ENCODE measurements around the gene ELMOD1. TPM values are rescaled to one million over a fixed set of nuclear protein-coding genes. Genes with fewer than 3 reads are reported as not detected.

The ELMOD1 gene
- total RNA-seq, 2 experiments from 2014 or later = not detected

GRCh38 chr11:107699371-107700285 lies 108.7 kb downstream of the ELMOD1 start:
- Histone ChIP-seq H3K27ac (ENCODE audit: low read depth, low read length, poor library complexity, severe bottlenecking) (no peak overlapping the region), H4K20me1 (ENCODE audit: insufficient read depth, low read length) (no peaks in the 10 kb centered on the region), H3K79me2 (ENCODE audit: insufficient read depth, low read depth, low read length) (no peaks in the 10 kb centered on the region), H3K4me1 (ENCODE audit: insufficient read depth, low read length, poor library complexity, severe bottlenecking) (no peaks in the 10 kb centered on the region), H3K36me3 (ENCODE audit: insufficient read depth, low read length) (no peaks in the 10 kb centered on the region), H3K4me3 (ENCODE audit: low read depth, low read length, poor library complexity, severe bottlenecking) (no peak overlapping the region), H3K9me2 (ENCODE audit: insufficient read depth, low read length) (no peaks in the 10 kb centered on the region), H3K4me2 (ENCODE audit: low read length) (no peak overlapping the region), H2AFZ (ENCODE audit: low read length) (no peak overlapping the region), H3K9me3 (ENCODE audit: low read length) (no peaks in the 10 kb centered on the region)
- no TSS peak for BruUV-seq (replicated peaks)
- CTCF ChIA-PET (ENCODE audit: unreplicated experiment) = no interaction called here
- intact Hi-C loops (cut with micrococcal nuclease; ENCODE audit: unreplicated experiment) = no loop called here
- TF ChIP-seq CTCF (conservative IDR thresholded peaks at IDR 0.05; ENCODE audit: low read length) = no peak
- TF ChIP-seq EZH2phosphoT487 (IDR thresholded peaks at IDR 0.05; ENCODE audit: borderline replicate concordance, low read depth, low read length) = no peak
- DNase-seq (ENCODE audit: low spot score) = no peak
- POLR2A ChIA-PET = no interaction called here

DNA sequence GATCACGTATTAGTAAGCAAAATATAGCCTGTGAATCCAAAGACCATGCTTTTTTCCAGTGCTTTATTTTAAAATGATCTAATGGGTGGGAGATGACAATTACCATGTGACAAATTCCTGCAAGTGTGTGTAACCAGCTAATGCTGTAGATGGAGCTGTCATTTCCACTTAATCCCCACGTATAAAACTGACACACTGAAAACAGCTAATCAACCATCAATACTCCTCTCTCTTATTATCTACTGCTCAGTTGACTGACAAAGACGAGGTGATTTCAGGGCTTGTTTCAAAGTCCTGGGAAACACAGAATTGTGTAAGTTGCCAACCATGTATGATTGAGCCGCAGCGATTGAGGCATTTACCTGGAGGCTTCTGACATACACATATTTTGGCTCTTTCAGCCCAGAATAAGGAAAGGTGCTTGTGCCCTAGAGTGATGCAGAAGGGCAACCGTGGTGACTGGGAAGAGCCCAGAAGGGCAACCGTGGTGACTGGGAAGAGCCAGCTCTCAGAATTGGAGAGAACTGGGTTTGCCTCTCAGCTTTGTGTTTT lies 111.2 kb downstream of the ELMOD1 start:
- no peaks in the 10 kb centered on the region for H4K20me1 ChIP-seq (ENCODE audit: insufficient read depth, low read length)
- H3K27ac ChIP-seq (ENCODE audit: low read depth, low read length, poor library complexity, severe bottlenecking) = no peak overlapping the region
- no peaks in the 10 kb centered on the region for H3K9me2 ChIP-seq (ENCODE audit: insufficient read depth, low read length)
- no peak for TF ChIP-seq CTCF (conservative IDR thresholded peaks at IDR 0.05; ENCODE audit: low read length)
- no peak for TF ChIP-seq EZH2phosphoT487 (IDR thresholded peaks at IDR 0.05; ENCODE audit: borderline replicate concordance, low read depth, low read length)
- H2AFZ ChIP-seq (ENCODE audit: low read length) = no peak overlapping the region
- H3K79me2 ChIP-seq (ENCODE audit: insufficient read depth, low read depth, low read length) = no peaks in the 10 kb centered on the region
- H3K9me3 ChIP-seq (ENCODE audit: low read length) = no peaks in the 10 kb centered on the region
- BruUV-seq (replicated peaks) = no TSS peak
- no peak overlapping the region for H3K4me2 ChIP-seq (ENCODE audit: low read length)
- DNase-seq (ENCODE audit: low spot score) = no peak
- CTCF ChIA-PET (ENCODE audit: unreplicated experiment) = no interaction called here
- POLR2A ChIA-PET = interaction anchor here (0.6 to 0.7 kb wide), 2 partner anchors 396 to 1631 kb away, joined by 3 read pairs; no protein-coding TSS in a partner anchor
- H3K4me3 ChIP-seq (ENCODE audit: low read depth, low read length, poor library complexity, severe bottlenecking) = no peak overlapping the region
- intact Hi-C loops (cut with micrococcal nuclease; ENCODE audit: unreplicated experiment) = no loop called here
- H3K36me3 ChIP-seq (ENCODE audit: insufficient read depth, low read length) = no peaks in the 10 kb centered on the region
- H3K4me1 ChIP-seq (ENCODE audit: insufficient read depth, low read length, poor library complexity, severe bottlenecking) = no peaks in the 10 kb centered on the region

DNA sequence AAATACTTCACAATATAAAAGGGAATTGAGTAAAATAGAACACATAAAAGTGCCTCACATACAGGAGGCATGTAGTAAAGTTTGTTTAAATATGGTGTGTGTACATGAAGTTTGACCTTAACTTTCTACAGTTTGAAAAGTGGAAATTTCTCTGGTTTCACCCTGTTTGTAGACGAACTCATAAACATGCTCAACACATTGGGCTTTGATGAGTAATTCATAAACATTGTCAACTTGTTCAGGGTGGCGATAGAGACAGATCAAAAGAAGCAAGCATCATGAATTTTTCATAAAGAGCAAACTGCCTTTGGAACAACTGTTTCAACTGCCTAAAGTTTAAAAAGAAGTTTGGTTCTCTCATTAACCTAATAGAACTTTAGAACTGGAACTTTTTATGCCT lies 111.8 kb downstream of the ELMOD1 start:
- DNase-seq (ENCODE audit: low spot score) = no peak
- H3K9me2 ChIP-seq (ENCODE audit: insufficient read depth, low read length) = no peaks in the 10 kb centered on the region
- H2AFZ ChIP-seq (ENCODE audit: low read length) = no peak overlapping the region
- H3K4me1 ChIP-seq (ENCODE audit: insufficient read depth, low read length, poor library complexity, severe bottlenecking) = no peaks in the 10 kb centered on the region
- H3K4me3 ChIP-seq (ENCODE audit: low read depth, low read length, poor library complexity, severe bottlenecking) = no peak overlapping the region
- H3K4me2 ChIP-seq (ENCODE audit: low read length) = no peak overlapping the region
- TF ChIP-seq CTCF (conservative IDR thresholded peaks at IDR 0.05; ENCODE audit: low read length) = no peak
- no peak for TF ChIP-seq EZH2phosphoT487 (IDR thresholded peaks at IDR 0.05; ENCODE audit: borderline replicate concordance, low read depth, low read length)
- no peak overlapping the region for H3K27ac ChIP-seq (ENCODE audit: low read depth, low read length, poor library complexity, severe bottlenecking)
- H3K36me3 ChIP-seq (ENCODE audit: insufficient read depth, low read length) = no peaks in the 10 kb centered on the region
- BruUV-seq (replicated peaks) = no TSS peak
- ChIA-PET POLR2A (interaction anchor here (0.5 to 0.7 kb wide), 2 partner anchors 130 to 1632 kb away, joined by 3 read pairs; no protein-coding TSS in a partner anchor), CTCF (ENCODE audit: unreplicated experiment) (no interaction called here)
- intact Hi-C loops (cut with micrococcal nuclease; ENCODE audit: unreplicated experiment) = no loop called here
- no peaks in the 10 kb centered on the region for H4K20me1 ChIP-seq (ENCODE audit: insufficient read depth, low read length)
- no peaks in the 10 kb centered on the region for H3K9me3 ChIP-seq (ENCODE audit: low read length)
- H3K79me2 ChIP-seq (ENCODE audit: insufficient read depth, low read depth, low read length) = no peaks in the 10 kb centered on the region

Data from OCI-LY7 (cell line).